Effector memory CD4-positive, alpha-beta T cell (primary cell): ENCODE measurements around the gene NCEH1.
"Not testable (repeated sequence)": the region's sequence is repeated elsewhere in the genome, so short reads cannot be mapped to it uniquely, and the experiment has no call there.

Experiments used
- DNase-seq, 3 donors: peaks; one replicate each; pipeline ENCODE4 v3.0.0-alpha.2; 2020
- H3K27ac ChIP-seq: 2 replicates; pipeline ENCODE4 v1.7.0; 2013; ENCODE audit warnings: mild to moderate bottlenecking, low read length, moderate library complexity; ENCODE audit not compliant: insufficient read depth, poor library complexity, severe bottlenecking
- H3K27me3 ChIP-seq: replicated peaks from 2 replicates; pipeline ENCODE4 v1.7.0; 2013; ENCODE audit warnings: mild to moderate bottlenecking, low read length; ENCODE audit not compliant: insufficient read depth, control insufficient read depth, poor library complexity, severe bottlenecking
- H3K36me3 ChIP-seq: 2 replicates; pipeline ENCODE4 v1.7.0; 2013; ENCODE audit warnings: mild to moderate bottlenecking, low read length, moderate library complexity; ENCODE audit not compliant: control insufficient read depth, insufficient read depth
- H3K4me1 ChIP-seq: 2 replicates; pipeline ENCODE4 v1.7.0; 2013; ENCODE audit warnings: low read length, mild to moderate bottlenecking; ENCODE audit not compliant: control insufficient read depth, insufficient read depth, poor library complexity, severe bottlenecking
- H3K4me3 ChIP-seq: 2 replicates; pipeline ENCODE4 v1.7.0; 2013; ENCODE audit warnings: low read length, low read depth, mild to moderate bottlenecking; ENCODE audit not compliant: insufficient read depth, poor library complexity, severe bottlenecking
- H3K9me3 ChIP-seq: 2 replicates; pipeline ENCODE4 v1.7.0; 2013; ENCODE audit warnings: mild to moderate bottlenecking, low read length, moderate library complexity; ENCODE audit not compliant: control insufficient read depth

NCEH1 gene

GRCh38 chr3:172708921-172709773, 1.7 kb downstream of the NCEH1 start:
- peaks cover 6% of the 10 kb centered on the region for H3K4me1 ChIP-seq
- H3K27me3 ChIP-seq, result no peaks in the 10 kb centered on the region
- H3K36me3 ChIP-seq, result no peaks in the 10 kb centered on the region
- H3K9me3 ChIP-seq, result no peaks in the 10 kb centered on the region
- no peak for DNase-seq
- H3K27ac ChIP-seq, result no peak overlapping the region
- H3K4me3 ChIP-seq, result no peak overlapping the region

- H3K27ac ChIP-seq, result no peak overlapping the region
- peaks cover 6% of the 10 kb centered on the region for H3K4me1 ChIP-seq
- no peaks in the 10 kb centered on the region for H3K9me3 ChIP-seq
- no peaks in the 10 kb centered on the region for H3K27me3 ChIP-seq
- no peak for DNase-seq
- H3K36me3 ChIP-seq, result no peaks in the 10 kb centered on the region
- H3K4me3 ChIP-seq, result no peak overlapping the region
These were observed 2.9 kb downstream of the NCEH1 start for GRCh38 chr3:172707967-172708366.

- Histone ChIP-seq H3K9me3 (no peaks in the 10 kb centered on the region), H3K27ac (no peak overlapping the region), H3K27me3 (no peaks in the 10 kb centered on the region), H3K4me1 (peaks cover 6% of the 10 kb centered on the region), H3K36me3 (no peaks in the 10 kb centered on the region), H3K4me3 (no peak overlapping the region)
- DNase-seq, result no peak
These were observed 3.8 kb downstream of the NCEH1 start for GRCh38 chr3:172707030-172707429.

DNA sequence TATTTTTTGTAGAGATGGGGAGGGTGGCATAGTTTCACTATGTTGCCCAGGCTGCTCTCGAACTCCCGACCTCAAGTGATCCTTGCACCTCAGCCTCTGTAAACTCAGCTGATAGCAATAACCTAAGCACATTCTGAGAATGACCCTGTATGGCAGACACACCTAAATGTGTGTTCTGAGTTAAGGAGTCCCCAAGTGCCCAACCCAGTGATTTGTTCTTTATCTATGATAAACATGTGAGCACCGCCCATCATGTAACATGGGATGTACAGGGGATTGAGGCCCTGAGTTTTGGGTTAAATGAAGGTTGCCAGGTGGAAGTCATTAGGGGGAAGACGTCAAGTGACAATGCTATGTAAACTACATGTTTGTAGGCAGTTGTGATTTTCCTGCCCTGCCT, 5.7 kb downstream of the NCEH1 start:
- no peaks in the 10 kb centered on the region for H3K9me3 ChIP-seq
- no peak overlapping the region for H3K4me3 ChIP-seq
- H3K27me3 ChIP-seq, result no peaks in the 10 kb centered on the region
- peaks cover 6% of the 10 kb centered on the region for H3K4me1 ChIP-seq
- no peak overlapping the region for H3K27ac ChIP-seq
- H3K36me3 ChIP-seq, result no peaks in the 10 kb centered on the region
- DNase-seq, result no peak

GRCh38 chr3:172704001-172704400, 6.9 kb downstream of the NCEH1 start:
- Histone ChIP-seq H3K27ac (no peak overlapping the region), H3K36me3 (no peaks in the 10 kb centered on the region), H3K4me1 (no peaks in the 10 kb centered on the region), H3K9me3 (no peaks in the 10 kb centered on the region), H3K4me3 (no peak overlapping the region), H3K27me3 (no peaks in the 10 kb centered on the region)
- DNase-seq, result no peak

- DNase-seq, H3K4me3 ChIP-seq, H3K27ac ChIP-seq, H3K9me3 ChIP-seq, H3K36me3 ChIP-seq, H3K4me1 ChIP-seq, H3K27me3 ChIP-seq: not testable (repeated sequence)
These were observed 8.1 kb downstream of the NCEH1 start for GRCh38 chr3:172702731-172703130.

DNA sequence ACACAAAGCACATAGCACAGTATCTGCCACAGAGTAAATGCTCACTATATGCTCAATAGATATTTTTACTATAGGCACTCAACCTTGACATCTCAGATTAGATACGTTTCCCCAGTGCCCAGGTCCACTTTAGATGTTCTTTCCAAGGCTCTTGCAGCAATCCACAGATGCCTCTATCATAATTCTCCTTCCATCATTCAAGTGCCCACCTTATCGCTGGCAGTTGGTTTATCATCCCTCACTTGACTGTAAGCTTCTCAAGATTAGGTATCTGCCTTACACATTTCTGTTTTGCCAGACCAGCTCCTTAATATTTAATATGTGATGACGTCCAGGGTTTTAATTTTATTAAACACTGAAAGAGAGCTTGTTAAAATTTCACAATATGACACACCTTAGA, 8.6 kb downstream of the NCEH1 start:
- Histone ChIP-seq H3K4me3 (no peak overlapping the region), H3K36me3 (no peaks in the 10 kb centered on the region), H3K27ac (no peak overlapping the region), H3K9me3 (no peaks in the 10 kb centered on the region), H3K27me3 (no peaks in the 10 kb centered on the region), H3K4me1 (no peaks in the 10 kb centered on the region)
- no peak for DNase-seq

DNA sequence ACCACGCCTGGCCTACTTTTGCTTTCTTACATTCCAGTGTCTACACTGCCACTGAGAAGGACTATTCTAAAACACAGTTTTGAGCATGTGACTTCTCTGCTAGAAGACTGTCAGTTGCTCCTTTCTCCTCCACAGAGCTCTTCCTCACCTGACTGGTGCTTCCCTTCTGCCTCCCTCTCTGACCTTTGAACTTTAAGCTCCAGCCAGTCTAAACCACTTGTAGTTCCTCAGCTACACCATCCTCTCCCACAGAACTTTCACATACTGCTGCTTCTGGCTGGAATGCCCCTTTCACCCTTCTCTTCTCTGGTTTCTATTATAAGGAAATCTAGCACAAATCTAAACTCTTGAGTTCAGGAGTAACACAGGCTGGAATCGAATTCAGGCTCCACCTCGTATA, 9.1 kb downstream of the NCEH1 start:
- H3K9me3 ChIP-seq, result no peaks in the 10 kb centered on the region
- H3K27me3 ChIP-seq, result no peaks in the 10 kb centered on the region
- no peaks in the 10 kb centered on the region for H3K4me1 ChIP-seq
- H3K27ac ChIP-seq, result no peak overlapping the region
- H3K4me3 ChIP-seq, result no peak overlapping the region
- no peaks in the 10 kb centered on the region for H3K36me3 ChIP-seq
- no peak for DNase-seq

DNA sequence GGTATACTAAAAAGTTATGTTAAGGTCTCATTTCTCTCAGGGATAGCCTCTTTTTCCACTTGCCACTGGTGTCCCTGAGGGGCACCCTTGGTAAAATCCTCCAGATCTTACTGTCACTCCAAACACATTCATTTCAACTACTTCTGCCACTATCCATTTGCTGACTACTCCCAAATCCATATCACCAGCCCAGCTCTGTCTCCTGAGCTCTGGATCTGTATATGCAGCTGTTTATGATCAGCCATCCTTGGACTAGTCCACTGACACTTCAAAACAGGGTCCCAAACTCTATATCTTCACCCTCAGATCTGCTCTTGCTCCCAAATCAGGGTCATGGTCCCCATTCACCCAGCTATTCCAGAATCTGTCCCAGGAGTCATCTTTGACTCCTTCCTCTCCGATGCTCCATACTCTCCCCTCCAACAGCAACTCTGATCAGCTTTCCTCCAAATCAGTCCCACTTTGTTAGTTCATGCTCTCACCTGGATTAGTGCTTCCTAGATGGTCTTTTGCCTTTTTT, 9.9 kb downstream of the NCEH1 start:
- Histone ChIP-seq H3K36me3 (no peaks in the 10 kb centered on the region), H3K4me1 (no peaks in the 10 kb centered on the region), H3K27me3 (no peaks in the 10 kb centered on the region), H3K27ac (no peak overlapping the region), H3K9me3 (no peaks in the 10 kb centered on the region), H3K4me3 (no peak overlapping the region)
- DNase-seq, result no peak

- no peak for DNase-seq
- no peak overlapping the region for H3K27ac ChIP-seq
- no peak overlapping the region for H3K4me3 ChIP-seq
- no peaks in the 10 kb centered on the region for H3K4me1 ChIP-seq
- no peaks in the 10 kb centered on the region for H3K9me3 ChIP-seq
- H3K36me3 ChIP-seq, result no peaks in the 10 kb centered on the region
- no peaks in the 10 kb centered on the region for H3K27me3 ChIP-seq
These were observed 10.6 kb downstream of the NCEH1 start for GRCh38 chr3:172700256-172700655.
